Activated naive CD4-positive, alpha-beta T cell treated with anti-CD3 and anti-CD28 coated beads for 36 hours (primary cell): ENCODE data around the gene C9orf50. TPM values are rescaled to one million over a fixed set of nuclear protein-coding genes. Genes with fewer than 3 reads are reported as not detected.

Source experiments
- CTCF ChIA-PET: fragments of 350-600 bp; sonication (Branson Sonifier 250); formaldehyde crosslinking; loops from one replicate; lab custom pipeline; 2021; ENCODE audit warnings: antibody characterized with exemption; lab: Charles Lee
- DNase-seq: peaks from one replicate; pipeline ENCODE4 v3.0.0-alpha.2; 2020
- H3K27ac Mint-ChIP-seq: one replicate; pipeline ENCODE4 v1.8.0; 2021; ENCODE audit warnings: mild to moderate bottlenecking, mixed read lengths
- H3K27me3 Mint-ChIP-seq: one replicate; pipeline ENCODE4 v1.8.0; 2021; ENCODE audit warnings: low read depth, mixed read lengths
- H3K36me3 Mint-ChIP-seq: one replicate; pipeline ENCODE4 v1.8.0; 2021; ENCODE audit warnings: low read depth, mixed read lengths
- H3K4me1 Mint-ChIP-seq: one replicate; pipeline ENCODE4 v1.8.0; 2021; ENCODE audit warnings: low read depth, mixed read lengths
- H3K4me3 Mint-ChIP-seq: one replicate; pipeline ENCODE4 v1.8.0; 2021; ENCODE audit warnings: mild to moderate bottlenecking, moderate library complexity, mixed read lengths
- H3K9me3 Mint-ChIP-seq: one replicate; pipeline ENCODE4 v1.8.0; 2021; ENCODE audit warnings: mixed read lengths
- intact Hi-C: fragments of 100-400 bp; cut with micrococcal nuclease; formaldehyde crosslinking; loops from one replicate; pipeline ENCODE4 v1.15.1; 2023
- total RNA-seq, 2 experiments: library from RNA; stranded (reverse); gene quantifications; one replicate each; pipeline ENCODE4 v1.2.3, GENCODE V29; 2021

The C9orf50 gene
- total RNA-seq, 2 experiments from 2014 or later: not detected

GRCh38 chr9:129656795-129657390, 36.0 kb upstream of the C9orf50 start:
- no peak for DNase-seq

DNA sequence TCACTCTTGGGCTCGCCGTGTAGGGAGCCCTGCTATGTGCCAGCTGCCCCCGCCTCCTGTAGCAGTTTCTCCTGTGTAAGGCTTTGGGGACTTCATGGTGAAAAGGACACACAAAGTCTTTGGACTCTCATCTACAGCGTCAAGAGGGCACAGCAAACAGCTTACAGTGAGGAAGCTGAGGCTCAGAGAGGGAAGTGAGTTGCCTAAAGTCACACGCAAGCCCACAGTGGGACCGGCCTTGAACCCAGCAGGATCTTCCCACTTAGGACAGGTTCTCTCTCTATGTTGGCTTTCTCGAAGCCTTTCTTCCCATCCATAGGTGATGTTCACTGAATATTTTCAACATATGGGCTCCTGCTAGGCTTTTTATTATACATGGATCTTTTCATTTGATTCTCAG, 34.8 kb upstream of the C9orf50 start:
- intact Hi-C loops: no loop called here
- Mint-ChIP-seq H3K4me1 (no peaks in the 10 kb centered on the region), H3K36me3 (no peaks in the 10 kb centered on the region), H3K4me3 (no peak overlapping the region), H3K27me3 (no peaks in the 10 kb centered on the region), H3K27ac (no peak overlapping the region), H3K9me3 (no peaks in the 10 kb centered on the region)
- CTCF ChIA-PET: interaction anchor here (1.0 kb wide), 1 partner anchor 128 kb away, joined by 3 read pairs; no protein-coding TSS in a partner anchor
- DNase-seq: no peak

More at GRCh38 chr9:129656795-129657390, 36.0 kb upstream of the C9orf50 start:
- no peaks in the 10 kb centered on the region for H3K4me1 Mint-ChIP-seq
- CTCF ChIA-PET: interaction anchor here (1.0 kb wide), 1 partner anchor 127 kb away, joined by 3 read pairs; no protein-coding TSS in a partner anchor
- no peak overlapping the region for H3K27ac Mint-ChIP-seq
- no peaks in the 10 kb centered on the region for H3K9me3 Mint-ChIP-seq
- H3K27me3 Mint-ChIP-seq: no peaks in the 10 kb centered on the region
- H3K36me3 Mint-ChIP-seq: no peaks in the 10 kb centered on the region
- no peak overlapping the region for H3K4me3 Mint-ChIP-seq
- intact Hi-C loops: no loop called here

DNA sequence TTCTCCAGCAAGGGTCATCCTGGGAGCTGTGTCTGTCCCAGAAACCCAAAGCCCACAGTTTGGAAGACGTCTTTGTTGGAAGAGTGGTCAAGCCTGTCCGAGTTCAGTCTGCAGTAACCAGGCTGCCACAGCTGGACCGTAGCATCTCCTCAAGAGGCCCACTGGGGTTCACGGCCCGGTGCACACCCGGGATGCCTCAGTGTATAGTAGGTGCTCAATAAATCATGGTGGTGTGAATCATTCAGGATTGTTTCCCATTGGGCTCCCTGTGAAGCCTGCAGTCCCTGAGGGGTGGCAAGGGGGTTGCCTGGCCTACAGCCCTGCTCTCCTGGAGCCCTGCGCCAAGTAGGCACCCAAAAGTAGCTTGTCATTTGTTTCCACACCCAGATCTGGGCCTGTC, 34.3 kb upstream of the C9orf50 start:
- Mint-ChIP-seq H3K27me3 (no peaks in the 10 kb centered on the region), H3K4me1 (no peaks in the 10 kb centered on the region), H3K36me3 (no peaks in the 10 kb centered on the region), H3K9me3 (no peaks in the 10 kb centered on the region), H3K4me3 (no peak overlapping the region), H3K27ac (no peak overlapping the region)
- no peak for DNase-seq
- CTCF ChIA-PET: no interaction called here
- intact Hi-C loops: no loop called here

- CTCF ChIA-PET: interaction anchor here (0.6 kb wide), 1 partner anchor 510 kb away, joined by 3 read pairs; no protein-coding TSS in a partner anchor
- intact Hi-C loops: no loop called here
- no peaks in the 10 kb centered on the region for H3K27me3 Mint-ChIP-seq
- no peak overlapping the region for H3K27ac Mint-ChIP-seq
- H3K4me1 Mint-ChIP-seq: no peaks in the 10 kb centered on the region
- H3K36me3 Mint-ChIP-seq: no peaks in the 10 kb centered on the region
- no peaks in the 10 kb centered on the region for H3K9me3 Mint-ChIP-seq
- H3K4me3 Mint-ChIP-seq: no peak overlapping the region
- no peak for DNase-seq
Measured at GRCh38 chr9:129654554-129655040, 33.7 kb upstream of the C9orf50 start.

DNA sequence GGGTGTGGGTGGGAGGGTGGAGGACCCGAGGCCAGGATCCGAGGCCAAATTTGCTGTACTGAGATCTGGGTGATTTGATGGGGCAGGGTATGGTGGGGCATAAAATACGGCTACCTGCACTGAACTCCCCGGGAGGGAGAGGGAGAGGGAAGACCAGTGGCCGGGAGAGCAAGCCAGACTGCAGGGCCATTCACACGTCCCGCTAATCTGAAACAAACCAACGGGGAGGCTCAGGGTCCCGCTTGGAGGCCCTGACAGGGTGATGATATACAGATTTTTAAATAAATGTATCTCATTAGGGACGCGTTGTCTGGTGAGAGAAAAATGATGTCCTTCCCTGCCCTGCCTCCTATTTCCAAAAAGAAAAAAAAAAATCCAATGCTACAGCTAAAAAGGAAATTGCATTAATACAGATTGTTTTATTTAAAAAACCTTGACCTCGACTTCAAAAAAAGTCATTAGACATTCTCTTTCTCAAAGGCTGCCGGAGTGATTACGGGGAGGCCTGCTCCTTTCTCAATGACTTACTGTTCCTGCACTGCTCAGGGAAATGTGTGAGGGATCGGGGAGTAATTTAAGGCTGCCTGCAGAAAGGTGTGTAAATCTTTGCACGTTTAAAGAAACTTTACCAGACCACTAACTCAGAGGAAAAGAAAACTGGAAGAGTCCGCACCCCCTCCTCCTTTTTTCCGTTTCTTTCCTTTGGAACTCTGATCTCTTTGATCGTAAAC, 33.1 kb upstream of the C9orf50 start:
- DNase-seq: no peak
- no peak overlapping the region for H3K4me3 Mint-ChIP-seq
- CTCF ChIA-PET: interaction anchor here (0.6 kb wide), 1 partner anchor 509 kb away, joined by 3 read pairs; no protein-coding TSS in a partner anchor
- H3K36me3 Mint-ChIP-seq: no peaks in the 10 kb centered on the region
- H3K27ac Mint-ChIP-seq: no peak overlapping the region
- intact Hi-C loops: no loop called here
- no peaks in the 10 kb centered on the region for H3K9me3 Mint-ChIP-seq
- H3K4me1 Mint-ChIP-seq: no peaks in the 10 kb centered on the region
- H3K27me3 Mint-ChIP-seq: no peaks in the 10 kb centered on the region

DNA sequence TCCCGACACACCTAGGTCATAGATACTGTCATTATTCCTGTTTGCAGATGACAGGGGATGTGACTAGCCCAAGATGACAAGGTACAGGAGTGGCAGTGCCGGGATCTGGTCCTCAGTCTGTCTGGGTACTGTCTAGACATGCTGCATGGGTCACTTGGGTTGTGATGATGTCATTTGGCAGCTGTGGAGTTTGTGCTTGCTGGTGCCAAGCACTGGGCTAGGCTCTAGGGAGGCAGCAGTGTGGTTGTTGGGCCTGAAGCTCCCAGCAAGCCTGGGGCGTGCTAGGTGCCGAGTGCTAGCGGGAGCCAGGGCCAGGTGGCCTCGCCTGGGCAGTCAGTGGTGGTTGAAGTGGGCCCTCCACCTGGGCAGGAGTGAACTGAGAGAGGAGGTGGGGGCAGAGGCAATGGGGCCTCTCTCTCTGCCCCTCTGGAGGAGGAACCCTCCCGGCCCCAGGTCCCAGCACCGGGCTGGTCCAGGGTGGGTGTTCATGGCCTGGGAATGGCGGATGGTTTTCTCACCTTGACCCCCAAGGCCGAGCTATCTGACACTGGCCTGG, 29.9 kb upstream of the C9orf50 start:
- Mint-ChIP-seq H3K27ac (no peak overlapping the region), H3K9me3 (no peaks in the 10 kb centered on the region), H3K36me3 (no peaks in the 10 kb centered on the region), H3K4me3 (no peak overlapping the region), H3K4me1 (no peaks in the 10 kb centered on the region), H3K27me3 (no peaks in the 10 kb centered on the region)
- intact Hi-C loops: no loop called here
- CTCF ChIA-PET: no interaction called here
- no peak for DNase-seq

GRCh38 chr9:129649726-129650679, 29.1 kb upstream of the C9orf50 start:
- no peaks in the 10 kb centered on the region for H3K27me3 Mint-ChIP-seq
- no peak for DNase-seq
- H3K4me1 Mint-ChIP-seq: no peaks in the 10 kb centered on the region
- H3K36me3 Mint-ChIP-seq: no peaks in the 10 kb centered on the region
- H3K9me3 Mint-ChIP-seq: no peaks in the 10 kb centered on the region
- CTCF ChIA-PET: interaction anchor here (0.6 kb wide), 1 partner anchor 142 kb away, joined by 3 read pairs; no protein-coding TSS in a partner anchor
- intact Hi-C loops: no loop called here
- H3K27ac Mint-ChIP-seq: no peak overlapping the region
- no peak overlapping the region for H3K4me3 Mint-ChIP-seq

GRCh38 chr9:129648764-129649115, 27.8 kb upstream of the C9orf50 start:
- DNase-seq: no peak
- intact Hi-C loops: no loop called here

DNA sequence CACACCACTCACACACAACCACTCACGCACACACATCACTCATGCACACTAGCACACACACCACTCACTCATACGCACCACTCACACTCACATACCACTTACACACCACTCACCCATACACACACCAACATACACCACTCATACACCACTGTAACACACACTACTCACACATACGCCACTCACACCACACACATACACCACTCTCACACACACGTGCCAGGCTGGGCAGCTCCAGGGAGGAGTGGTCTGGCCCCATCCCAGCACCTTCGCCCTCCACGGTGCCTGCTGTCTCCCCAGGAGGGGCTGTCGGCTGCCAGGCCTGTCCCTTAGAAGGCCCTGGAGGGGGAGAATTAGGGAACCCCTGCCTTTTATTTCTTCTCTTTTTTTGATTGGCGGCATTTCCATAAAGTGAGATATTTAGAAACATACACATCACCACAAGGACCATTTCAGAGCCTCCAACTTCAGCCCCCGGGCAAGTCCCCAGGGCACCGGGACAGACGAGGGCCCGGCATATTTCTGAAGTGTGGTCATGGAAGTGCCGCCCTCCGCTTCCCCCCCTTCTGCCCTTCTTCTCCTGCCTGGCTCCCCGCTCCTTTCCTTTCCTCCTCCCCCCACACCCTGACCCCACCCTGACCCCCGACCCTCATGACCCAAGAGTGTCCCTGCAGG, 27.3 kb upstream of the C9orf50 start:
- Mint-ChIP-seq H3K27me3 (no peaks in the 10 kb centered on the region), H3K4me3 (no peak overlapping the region), H3K36me3 (no peaks in the 10 kb centered on the region), H3K4me1 (no peaks in the 10 kb centered on the region), H3K27ac (no peak overlapping the region), H3K9me3 (no peaks in the 10 kb centered on the region)
- no peak for DNase-seq
- CTCF ChIA-PET: no interaction called here
- intact Hi-C loops: no loop called here

More at GRCh38 chr9:129648764-129649115, 27.8 kb upstream of the C9orf50 start:
- H3K27ac Mint-ChIP-seq: no peak overlapping the region
- H3K4me3 Mint-ChIP-seq: no peak overlapping the region
- H3K9me3 Mint-ChIP-seq: no peaks in the 10 kb centered on the region
- no peaks in the 10 kb centered on the region for H3K4me1 Mint-ChIP-seq
- no peaks in the 10 kb centered on the region for H3K36me3 Mint-ChIP-seq
- CTCF ChIA-PET: no interaction called here
- H3K27me3 Mint-ChIP-seq: no peaks in the 10 kb centered on the region

DNA sequence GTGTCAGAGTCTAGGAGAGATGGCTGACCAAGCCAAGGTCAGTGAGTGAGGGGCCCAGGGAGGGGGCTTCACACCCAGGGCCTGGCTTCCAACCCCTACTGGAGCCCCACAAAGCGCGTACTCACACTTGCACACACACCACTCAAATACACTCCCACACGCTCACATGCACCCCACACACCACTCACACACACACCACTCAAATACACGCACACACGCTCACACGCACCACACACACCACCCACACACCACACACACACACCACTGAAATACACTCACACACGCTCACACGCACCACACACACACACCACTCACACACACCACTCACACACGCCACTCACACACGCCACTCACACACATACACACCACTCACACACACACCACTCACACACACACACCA, 26.7 kb upstream of the C9orf50 start:
- intact Hi-C loops: no loop called here
- H3K4me1 Mint-ChIP-seq: no peaks in the 10 kb centered on the region
- no peaks in the 10 kb centered on the region for H3K9me3 Mint-ChIP-seq
- CTCF ChIA-PET: no interaction called here
- no peak for DNase-seq
- H3K27me3 Mint-ChIP-seq: no peaks in the 10 kb centered on the region
- no peaks in the 10 kb centered on the region for H3K36me3 Mint-ChIP-seq
- no peak overlapping the region for H3K27ac Mint-ChIP-seq
- H3K4me3 Mint-ChIP-seq: no peak overlapping the region

DNA sequence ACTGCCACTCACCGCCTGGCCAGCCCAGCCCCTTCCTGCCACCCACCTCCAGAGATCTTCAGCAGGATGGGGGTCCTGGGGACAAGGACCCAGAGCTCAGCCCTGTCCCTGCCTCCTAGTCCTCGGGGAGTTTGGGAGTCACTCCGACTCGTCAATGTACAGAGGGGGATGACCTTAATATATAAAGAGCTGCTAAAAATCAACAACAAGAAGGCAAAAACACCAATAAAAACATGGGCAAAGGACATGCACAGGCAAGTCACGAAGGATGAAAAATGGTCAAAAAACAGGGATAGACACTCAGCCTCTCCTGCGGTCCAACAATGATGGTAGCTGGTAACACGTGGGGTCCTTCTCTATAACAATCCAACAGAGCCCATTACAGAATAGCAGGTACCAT, 25.8 kb upstream of the C9orf50 start:
- Mint-ChIP-seq H3K27ac (peak overlapping the region; percentile 2), H3K36me3 (no peaks in the 10 kb centered on the region), H3K4me3 (no peak overlapping the region), H3K27me3 (no peaks in the 10 kb centered on the region), H3K9me3 (no peaks in the 10 kb centered on the region), H3K4me1 (peaks cover 2% of the 10 kb centered on the region)
- no peak for DNase-seq
- CTCF ChIA-PET: interaction anchor here (0.7 kb wide), 1 partner anchor 378 kb away, joined by 3 read pairs; no protein-coding TSS in a partner anchor
- intact Hi-C loops: no loop called here
